ENCODE results near the gene ERP44.
"Not testable (repeated sequence)": the region's sequence is repeated elsewhere in the genome, so short reads cannot be mapped to it uniquely, and the experiment has no call there.

Gene ERP44

DNA sequence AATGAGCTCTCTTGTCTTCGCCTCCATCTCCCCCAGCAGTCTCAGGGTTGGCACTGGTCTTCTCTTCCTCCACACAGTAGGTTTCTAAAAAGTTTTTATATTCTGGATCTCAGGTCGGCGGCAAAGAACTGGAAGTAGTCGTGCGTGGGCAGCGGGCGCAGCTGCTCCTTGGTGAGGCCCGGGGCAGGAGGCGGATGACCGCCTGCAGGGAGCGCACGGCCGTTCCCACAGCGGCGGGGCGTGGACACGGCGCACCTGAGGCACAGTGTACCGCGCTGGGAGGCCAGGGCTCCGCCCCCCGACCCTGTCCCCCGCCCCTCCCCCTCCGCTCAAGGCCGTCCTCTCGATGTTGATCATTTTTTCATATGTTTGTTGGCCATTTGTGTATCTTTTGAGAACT lies 99.9 kb downstream of the ERP44 start:
- TF ChIP-seq, protein P1, sequence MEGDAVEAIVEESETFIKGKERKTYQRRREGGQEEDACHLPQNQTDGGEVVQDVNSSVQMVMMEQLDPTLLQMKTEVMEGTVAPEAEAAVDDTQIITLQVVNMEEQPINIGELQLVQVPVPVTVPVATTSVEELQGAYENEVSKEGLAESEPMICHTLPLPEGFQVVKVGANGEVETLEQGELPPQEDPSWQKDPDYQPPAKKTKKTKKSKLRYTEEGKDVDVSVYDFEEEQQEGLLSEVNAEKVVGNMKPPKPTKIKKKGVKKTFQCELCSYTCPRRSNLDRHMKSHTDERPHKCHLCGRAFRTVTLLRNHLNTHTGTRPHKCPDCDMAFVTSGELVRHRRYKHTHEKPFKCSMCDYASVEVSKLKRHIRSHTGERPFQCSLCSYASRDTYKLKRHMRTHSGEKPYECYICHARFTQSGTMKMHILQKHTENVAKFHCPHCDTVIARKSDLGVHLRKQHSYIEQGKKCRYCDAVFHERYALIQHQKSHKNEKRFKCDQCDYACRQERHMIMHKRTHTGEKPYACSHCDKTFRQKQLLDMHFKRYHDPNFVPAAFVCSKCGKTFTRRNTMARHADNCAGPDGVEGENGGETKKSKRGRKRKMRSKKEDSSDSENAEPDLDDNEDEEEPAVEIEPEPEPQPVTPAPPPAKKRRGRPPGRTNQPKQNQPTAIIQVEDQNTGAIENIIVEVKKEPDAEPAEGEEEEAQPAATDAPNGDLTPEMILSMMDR (IDR thresholded peaks at IDR 0.05) = no peak
- DNase-seq = no peak
- peaks cover 13 to 21% (median 15%) of the 10 kb centered on the region in 3 donors for H3K36me3 ChIP-seq
- H3K4me1 ChIP-seq = no peaks in the 10 kb centered on the region
- no peak overlapping the region for H3K4me3 ChIP-seq
- intact Hi-C loops (cut with DNase I; ENCODE audit: low total_unique reads) = no loop called here
- H3K9me3 ChIP-seq = peaks cover 0 to 13% (median 0%) of the 10 kb centered on the region in 3 donors
- H3K27me3 ChIP-seq = no peaks in the 10 kb centered on the region
- H3K27ac ChIP-seq = no peak overlapping the region

DNA sequence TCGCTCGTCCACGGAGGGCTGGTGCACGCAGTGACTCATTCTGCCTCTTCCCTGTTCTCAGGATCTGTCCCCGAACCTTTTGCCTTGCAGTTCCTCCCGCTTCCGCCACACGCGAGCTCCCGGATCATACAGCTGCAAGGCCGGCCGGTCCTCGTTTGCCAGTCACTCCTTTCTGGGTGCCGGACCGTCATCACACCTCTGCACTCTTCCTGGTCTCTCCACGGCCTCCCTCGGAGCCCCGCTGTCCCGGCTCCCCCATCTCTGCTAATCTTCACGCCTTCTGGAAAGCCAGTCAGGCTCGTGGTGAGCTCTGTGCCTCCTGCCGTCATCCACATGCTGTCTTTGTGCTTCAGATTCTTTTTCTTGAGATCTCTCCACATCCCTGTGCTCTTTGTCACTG lies 100.5 kb downstream of the ERP44 start:
- no peak overlapping the region for H3K27ac ChIP-seq
- TF ChIP-seq, protein P1 (IDR thresholded peaks at IDR 0.05) = no peak
- peaks cover 7 to 15% (median 9%) of the 10 kb centered on the region in 3 donors for H3K36me3 ChIP-seq
- no peaks in the 10 kb centered on the region for H3K4me1 ChIP-seq
- peaks cover 0 to 19% (median 0%) of the 10 kb centered on the region in 3 donors for H3K9me3 ChIP-seq
- no peak for DNase-seq
- intact Hi-C loops (cut with DNase I; ENCODE audit: low total_unique reads) = no loop called here
- H3K27me3 ChIP-seq = no peaks in the 10 kb centered on the region
- no peak overlapping the region for H3K4me3 ChIP-seq

DNA sequence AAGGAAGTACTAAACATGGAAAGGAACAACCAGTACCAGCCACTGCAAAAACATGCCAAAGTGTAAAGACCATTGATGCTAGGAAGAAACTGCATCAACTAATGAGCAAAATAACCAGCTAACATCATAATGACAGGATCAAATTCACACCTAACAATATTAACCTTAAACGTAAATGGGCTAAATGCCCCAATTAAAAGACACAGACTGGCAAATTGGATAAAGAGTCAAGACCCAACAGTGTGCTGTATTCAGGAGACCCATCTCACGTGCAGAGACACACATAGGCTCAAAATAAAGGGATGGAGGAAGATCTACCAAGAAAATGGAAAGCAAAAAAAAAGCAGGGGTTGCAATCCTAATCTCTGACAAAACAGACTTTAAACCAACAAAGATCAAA lies 108.3 kb downstream of the ERP44 start:
- peaks cover 4 to 31% (median 18%) of the 10 kb centered on the region in 3 donors for H3K36me3 ChIP-seq
- intact Hi-C loops (cut with DNase I; ENCODE audit: low total_unique reads); H3K27me3 ChIP-seq; DNase-seq; H3K4me3 ChIP-seq; H3K27ac ChIP-seq; H3K4me1 ChIP-seq: not testable (repeated sequence)
- H3K9me3 ChIP-seq = peaks cover 3 to 52% (median 5%) of the 10 kb centered on the region in 3 donors

DNA sequence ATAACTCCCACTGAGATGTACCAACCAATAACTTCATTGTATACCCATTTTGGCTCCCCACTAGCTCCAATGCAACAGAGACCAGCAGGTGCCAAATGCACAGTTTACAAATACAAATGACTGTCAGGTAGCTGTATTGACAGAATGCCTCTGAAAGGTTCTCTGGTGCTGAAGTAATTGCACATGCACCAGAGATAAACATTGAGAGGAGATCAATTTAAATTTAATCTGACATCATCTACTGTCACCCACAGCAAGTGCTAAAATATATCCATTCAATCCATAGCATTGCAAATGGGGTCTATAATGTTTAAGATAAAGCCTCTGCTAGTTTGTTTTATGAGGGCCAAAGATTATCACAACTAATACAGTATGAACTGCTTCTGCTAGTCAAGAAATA lies 112.2 kb downstream of the ERP44 start:
- H3K9me3 ChIP-seq = peaks cover 3 to 31% (median 5%) of the 10 kb centered on the region in 3 donors
- no peak overlapping the region for H3K27ac ChIP-seq
- no peaks in the 10 kb centered on the region for H3K4me1 ChIP-seq
- H3K27me3 ChIP-seq = no peaks in the 10 kb centered on the region
- peaks cover 4 to 24% (median 18%) of the 10 kb centered on the region in 3 donors for H3K36me3 ChIP-seq
- TF ChIP-seq, protein P1 (IDR thresholded peaks at IDR 0.05) = no peak
- no peak for DNase-seq
- intact Hi-C loops (cut with DNase I; ENCODE audit: low total_unique reads) = no loop called here
- H3K4me3 ChIP-seq = no peak overlapping the region

DNA sequence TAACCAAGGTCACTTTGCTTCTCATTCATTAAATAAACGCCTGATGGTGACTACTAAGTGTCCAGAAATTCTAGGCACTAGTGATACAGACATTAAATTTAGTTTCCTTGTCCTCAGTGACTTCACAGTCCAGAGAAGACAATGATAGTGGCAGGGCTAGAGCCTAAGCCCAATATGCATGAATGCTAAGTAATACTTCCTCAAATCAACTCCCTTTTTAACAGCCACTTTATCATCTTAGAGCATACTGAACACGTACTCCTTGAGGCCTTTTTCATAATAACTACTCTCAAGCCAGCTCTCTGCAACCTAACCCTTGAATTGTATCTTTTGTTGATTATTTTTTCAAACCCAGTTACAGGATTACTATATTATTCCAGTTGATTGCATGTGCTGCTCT lies 118.2 kb downstream of the ERP44 start:
- TF ChIP-seq, protein P1 (IDR thresholded peaks at IDR 0.05) = no peak
- no peaks in the 10 kb centered on the region for H3K9me3 ChIP-seq
- no peak overlapping the region for H3K4me3 ChIP-seq
- no peaks in the 10 kb centered on the region for H3K4me1 ChIP-seq
- no peak for DNase-seq
- H3K27me3 ChIP-seq = no peaks in the 10 kb centered on the region
- H3K27ac ChIP-seq = no peak overlapping the region
- intact Hi-C loops (cut with DNase I; ENCODE audit: low total_unique reads) = no loop called here
- H3K36me3 ChIP-seq = peaks cover 0 to 10% (median 6%) of the 10 kb centered on the region in 3 donors

DNA sequence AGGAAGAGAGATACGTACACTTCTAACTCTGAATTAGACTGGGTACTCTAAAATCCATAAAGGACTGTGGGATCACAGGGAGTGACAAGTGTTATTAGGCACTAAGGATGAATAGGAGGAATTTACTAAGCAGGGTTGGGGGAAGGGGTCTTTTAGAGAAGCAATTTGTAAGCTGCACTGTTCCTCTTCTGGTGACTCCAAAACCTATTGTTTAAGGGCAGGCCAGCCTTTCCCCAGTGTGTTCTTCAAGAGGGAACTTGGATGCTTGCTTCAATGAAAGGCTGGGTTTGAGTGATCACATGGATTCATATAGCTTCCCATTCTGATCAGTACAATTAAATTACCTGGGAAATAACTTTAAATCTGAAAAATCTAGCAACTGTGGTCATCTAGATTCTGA lies 120.6 kb downstream of the ERP44 start:
- H3K27me3 ChIP-seq = no peaks in the 10 kb centered on the region
- no peak for DNase-seq
- no peak overlapping the region for H3K4me3 ChIP-seq
- H3K9me3 ChIP-seq = no peaks in the 10 kb centered on the region
- intact Hi-C loops (cut with DNase I; ENCODE audit: low total_unique reads) = no loop called here
- no peak overlapping the region for H3K27ac ChIP-seq
- peaks cover 0 to 11% (median 10%) of the 10 kb centered on the region in 3 donors for H3K36me3 ChIP-seq
- H3K4me1 ChIP-seq = no peaks in the 10 kb centered on the region
- TF ChIP-seq, protein P1 (IDR thresholded peaks at IDR 0.05) = no peak

Measured in tibial artery (tissue), 4 donors.